ENCODE results near the gene CTXND1.

GRCh38 chr15:80277147-80277546 lies 25.1 kb upstream of the CTXND1 start:
- no peak for TF ChIP-seq POLR2AphosphoS5 (IDR thresholded peaks at IDR 0.05; ENCODE audit: low read depth, low read length)
- TF ChIP-seq POLR2A (IDR thresholded peaks at IDR 0.05; ENCODE audit: low read depth, low read length), result no peak

Data from GM12892 (cell line).